CD4-positive, alpha-beta T cell treated with Interferon gamma for 1 hour (primary cell): ENCODE measurements around the gene KLC1.
A peak's percentile ranks its signal among the peaks of the same experiment; 100 is the strongest.
"Not testable (repeated sequence)": the region's sequence is repeated elsewhere in the genome, so short reads cannot be mapped to it uniquely, and the experiment has no call there.

ENCODE experiments used
- DNase-seq: peaks from one replicate; pipeline ENCODE4 v3.0.0-alpha.2; 2020

The KLC1 gene

GRCh38 chr14:103662591-103662990 is 33.6 kb downstream of the KLC1 start:
- no peak for DNase-seq

- no peak for DNase-seq
Observed at GRCh38 chr14:103663506-103663905, 34.5 kb downstream of the KLC1 start.

DNA sequence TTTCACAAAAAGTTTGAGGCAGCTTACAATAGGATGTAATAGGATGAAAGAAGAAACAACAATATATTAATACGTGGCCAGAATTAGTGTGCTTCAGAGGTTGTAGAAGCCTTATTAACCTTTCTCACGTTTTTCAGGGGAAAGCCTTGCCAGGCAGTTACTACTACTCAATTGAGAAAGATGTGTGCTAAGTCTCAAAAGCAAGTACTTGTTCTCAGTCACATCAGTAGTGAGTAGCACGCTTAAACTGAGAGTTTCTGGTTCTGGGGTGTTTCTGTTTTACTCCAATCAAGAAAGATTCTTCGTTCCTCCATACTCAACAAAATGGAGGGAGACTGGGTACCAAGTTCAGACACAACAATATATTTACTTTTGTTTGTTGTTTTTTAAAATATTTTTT is 38.7 kb downstream of the KLC1 start:
- DNase-seq, result no peak

- no peak for DNase-seq
Observed at GRCh38 chr14:103668117-103668516, 39.1 kb downstream of the KLC1 start.

DNA sequence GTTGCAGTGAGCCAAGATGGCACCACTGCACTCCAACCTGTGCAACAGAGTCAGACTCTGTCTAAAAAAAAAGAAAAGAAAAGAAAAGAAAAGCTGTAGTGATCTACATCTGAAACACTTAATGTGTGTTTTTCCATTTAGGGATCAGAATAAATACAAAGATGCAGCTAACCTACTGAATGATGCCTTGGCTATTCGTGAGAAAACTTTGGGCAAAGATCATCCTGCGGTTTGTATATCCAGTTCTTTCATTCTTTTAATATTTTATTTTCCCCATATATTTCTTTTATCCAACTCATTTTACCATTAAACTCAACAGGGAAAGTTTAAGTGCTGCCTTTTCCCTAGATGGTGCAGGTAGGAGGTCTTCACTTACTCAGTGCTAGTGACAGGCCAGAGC is 40.4 kb downstream of the KLC1 start:
- DNase-seq, result no peak

GRCh38 chr14:103671911-103672310 is 42.9 kb downstream of the KLC1 start:
- DNase-seq, result no peak

- DNase-seq, result no peak
Observed at GRCh38 chr14:103675957-103676356, 46.9 kb downstream of the KLC1 start.

DNA sequence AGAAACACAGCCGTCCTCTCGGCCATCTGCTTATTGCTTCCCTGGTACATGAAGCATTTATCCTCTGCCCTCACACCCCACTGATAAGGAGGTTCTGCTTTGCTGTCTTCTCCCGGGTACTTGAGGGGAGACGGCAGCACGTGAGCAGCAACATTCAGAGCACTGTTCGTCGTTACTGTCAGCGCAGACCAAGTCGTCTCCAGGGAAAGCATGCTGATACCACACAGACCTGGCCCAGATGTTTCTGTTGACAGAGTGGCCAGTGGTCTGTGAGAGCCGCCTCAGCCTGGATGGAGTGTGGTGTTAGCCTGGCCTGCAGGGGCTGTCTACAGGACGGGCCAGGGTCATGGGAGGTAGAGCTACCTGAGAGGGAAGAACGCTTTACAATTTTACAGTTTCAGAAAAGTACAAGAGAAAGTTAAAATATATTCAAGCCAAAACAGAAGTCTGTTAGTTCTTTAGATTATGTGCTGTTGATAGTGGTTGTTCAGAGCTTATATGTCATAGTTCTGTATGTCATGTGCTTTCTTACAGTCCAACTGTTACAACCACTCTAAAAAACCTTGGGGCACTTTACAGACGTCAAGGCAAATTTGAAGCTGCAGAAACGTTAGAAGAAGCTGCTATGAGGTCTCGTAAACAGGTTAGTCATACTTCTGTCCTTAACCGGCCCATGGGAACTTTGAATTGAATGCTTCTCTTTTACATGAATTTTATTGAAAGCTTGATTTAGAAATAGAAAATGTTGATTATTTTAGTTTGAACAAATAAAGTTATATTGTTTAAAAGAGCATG is 48.1 kb downstream of the KLC1 start:
- no peak for DNase-seq

- peak; percentile 44 for DNase-seq
Observed at GRCh38 chr14:103679351-103679750, 50.3 kb downstream of the KLC1 start.

GRCh38 chr14:103680491-103681231 is 51.6 kb downstream of the KLC1 start:
- DNase-seq, result no peak

GRCh38 chr14:103683139-103683538 is 54.1 kb downstream of the KLC1 start:
- no peak for DNase-seq

DNA sequence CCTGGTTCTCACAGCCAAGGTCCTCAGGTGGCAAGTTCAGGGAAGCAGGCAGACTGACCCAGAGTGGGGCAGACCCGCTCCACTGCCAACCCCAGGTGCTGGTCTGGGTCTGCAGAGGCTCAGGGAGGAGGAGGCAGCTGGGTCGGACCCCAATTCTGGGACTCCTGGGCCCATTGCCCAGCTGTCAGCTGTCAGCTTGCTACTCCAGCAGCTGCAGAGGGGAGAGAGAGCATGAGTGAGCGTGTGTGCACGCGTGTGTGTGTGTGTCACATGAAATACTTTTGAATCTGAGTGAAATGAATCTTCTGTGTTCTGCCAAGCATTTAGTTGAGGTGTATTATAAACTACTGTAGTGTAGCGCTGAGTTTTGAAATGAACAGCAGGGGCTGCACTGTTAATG is 55.5 kb downstream of the KLC1 start:
- no peak for DNase-seq

- DNase-seq, result no peak
Observed at GRCh38 chr14:103684871-103685270, 55.9 kb downstream of the KLC1 start.

- no peak for DNase-seq
Observed at GRCh38 chr14:103685276-103686211, 56.5 kb downstream of the KLC1 start.

- no peak for DNase-seq
Observed at GRCh38 chr14:103686831-103687485, 57.9 kb downstream of the KLC1 start.

GRCh38 chr14:103687712-103688111 is 58.7 kb downstream of the KLC1 start:
- no peak for DNase-seq

DNA sequence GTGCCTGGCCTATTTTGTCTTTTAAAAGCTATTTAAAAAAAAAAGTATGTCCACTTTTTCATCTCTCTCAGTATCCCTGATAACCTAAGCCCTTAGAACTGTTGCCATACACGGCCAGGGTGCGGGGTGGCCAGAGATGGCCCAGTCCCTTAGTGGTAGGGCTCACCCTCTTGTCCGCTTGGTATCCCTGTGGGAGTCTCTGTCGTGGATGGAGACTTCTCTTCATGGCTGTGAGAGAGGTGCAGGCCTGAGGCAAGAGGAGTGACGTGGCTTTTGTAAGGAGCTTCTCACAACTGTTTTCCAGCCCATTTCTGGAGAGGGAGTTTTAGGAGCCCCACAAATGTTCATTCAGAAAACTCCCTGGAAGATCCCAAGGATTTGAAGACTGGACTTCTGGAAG is 59.4 kb downstream of the KLC1 start:
- no peak for DNase-seq

DNA sequence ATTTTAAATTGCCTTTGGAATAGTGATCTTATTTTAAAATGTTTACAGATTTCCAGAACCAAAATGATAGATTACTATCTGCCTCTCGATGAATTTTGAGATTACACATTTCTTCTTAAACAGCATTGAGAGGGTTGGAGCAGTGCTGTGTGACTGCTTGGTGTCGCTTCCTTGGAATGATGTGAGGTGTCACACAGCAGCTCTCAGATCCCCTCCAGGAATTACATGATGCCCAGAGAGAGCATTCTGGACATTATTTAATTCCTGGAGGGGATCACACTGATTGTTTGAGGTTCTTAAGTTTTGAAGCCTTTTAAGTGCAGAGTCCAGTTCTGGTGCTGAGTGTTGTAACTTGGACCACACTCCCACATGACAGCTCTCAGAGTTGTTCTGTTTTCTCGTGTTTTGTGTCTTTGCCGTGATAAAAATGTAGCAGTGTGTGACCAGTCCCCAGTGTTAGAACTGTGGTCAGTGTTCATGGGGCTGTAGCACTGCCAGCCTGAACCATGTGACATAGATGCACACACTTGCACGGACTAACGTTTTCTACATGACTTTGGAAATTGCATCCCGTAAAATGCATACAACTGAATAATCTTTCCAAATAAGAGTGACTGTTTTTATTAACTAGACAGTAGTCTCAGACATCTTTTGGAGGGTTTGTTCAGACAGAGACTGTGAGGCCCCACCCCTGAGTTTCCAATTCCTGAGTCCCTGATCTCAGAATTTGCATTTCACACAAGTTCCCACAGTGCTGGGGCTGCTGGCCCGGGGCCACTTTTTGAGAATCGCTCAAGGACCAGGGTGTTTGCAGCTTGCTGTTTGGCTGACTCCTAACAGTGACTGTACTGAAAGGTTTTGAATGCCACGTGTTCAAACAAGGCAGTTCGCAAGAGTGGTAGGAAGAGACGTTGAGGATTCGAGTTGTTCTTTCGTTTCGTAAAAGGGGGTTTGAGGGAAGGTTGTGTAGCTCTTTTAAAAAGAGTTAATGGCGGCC is 60.2 kb downstream of the KLC1 start:
- no peak for DNase-seq

GRCh38 chr14:103690332-103690731 is 61.3 kb downstream of the KLC1 start:
- DNase-seq, result no peak

- DNase-seq, result not testable (repeated sequence)
Observed at GRCh38 chr14:103691655-103692054, 62.6 kb downstream of the KLC1 start.

- DNase-seq, result no peak
Observed at GRCh38 chr14:103692159-103692558, 63.1 kb downstream of the KLC1 start.
